ENCODE results near the gene GPX5. TPM values are rescaled to one million over a fixed set of nuclear protein-coding genes. Genes with fewer than 3 reads are reported as not detected.
A peak's percentile ranks its signal among the peaks of the same experiment; 100 is the strongest.

GPX5 gene
- total and polyA plus RNA-seq, 2 experiments from 2014 or later: not detected

- Histone ChIP-seq H3K4me1 (ENCODE audit: insufficient read depth) (peaks cover 6% of the 10 kb centered on the region), H3K27ac (ENCODE audit: low read depth) (peak overlapping the region; percentile 5)
Observed at GRCh38 chr6:28489366-28490204, 36.1 kb upstream of the GPX5 start.

More at GRCh38 chr6:28489366-28490204, 36.1 kb upstream of the GPX5 start:
- Histone ChIP-seq H3K4me3 (peak overlapping the region; percentile 69), H3F3A (replicated peaks; ENCODE audit: low read depth) (no peaks in the 10 kb centered on the region), H3K79me2 (replicated peaks; ENCODE audit: insufficient read depth) (no peaks in the 10 kb centered on the region), H2AFZ (peak overlapping the region; percentile 88), H4K20me1 (replicated peaks; ENCODE audit: insufficient read depth) (no peaks in the 10 kb centered on the region), H3K36me3 (ENCODE audit: insufficient read depth) (no peaks in the 10 kb centered on the region), H3K27me3 (ENCODE audit: insufficient read depth) (peaks cover 17% of the 10 kb centered on the region), H3K4me2 (peak overlapping the region; percentile 84), H3K9me2 (ENCODE audit: insufficient read depth) (no peaks in the 10 kb centered on the region)
- peaks cover 31% of the 10 kb centered on the region for H3K27me3 Mint-ChIP-seq (ENCODE audit: insufficient read depth, low read depth, poor library complexity)
- peak; percentile 95 for ATAC-seq
- H3K4me1 Mint-ChIP-seq: peaks cover 13% of the 10 kb centered on the region
- H3K9me3 Mint-ChIP-seq: peaks cover 2% of the 10 kb centered on the region; the same call in 2 of the 3 replicates
- peak; percentile 97 for DNase-seq (ENCODE audit: low spot score)
- peak overlapping the region; percentile 92 for H3K4me3 Mint-ChIP-seq
- H3K36me3 Mint-ChIP-seq (ENCODE audit: low read depth): peaks cover 2% of the 10 kb centered on the region; the same call in 2 of the 3 replicates
- H3K27ac Mint-ChIP-seq: peak overlapping the region; percentile 93
- TF ChIP-seq CREB1 (CRISPR knock-in tag; IDR thresholded peaks at IDR 0.05; ENCODE audit: low read depth) (peak; percentile 86), POLR2AphosphoS5 (IDR thresholded peaks at IDR 0.05; ENCODE audit: low read depth) (peak; percentile 67), CTCF (conservative IDR thresholded peaks at IDR 0.05; ENCODE audit: low read depth in 2 of 2) (no peak), REST (IDR thresholded peaks at IDR 0.05; ENCODE audit: unreplicated experiment) (no peak), EZH2 (IDR thresholded peaks at IDR 0.05; ENCODE audit: low read depth, unreplicated experiment) (no peak), JUNB (IDR thresholded peaks at IDR 0.05; ENCODE audit: unreplicated experiment) (no peak), ZNF114 (CRISPR knock-in tag; IDR thresholded peaks at IDR 0.05) (no peak), ZNF331 (CRISPR knock-in tag; IDR thresholded peaks at IDR 0.05; ENCODE audit: low read depth) (no peak), NANOG (IDR thresholded peaks at IDR 0.05; ENCODE audit: borderline replicate concordance) (no peak), ETS1 (IDR thresholded peaks at IDR 0.05) (no peak), STAT1 (IDR thresholded peaks at IDR 0.05; ENCODE audit: unreplicated experiment) (no peak), ZNF462 (CRISPR knock-in tag; IDR thresholded peaks at IDR 0.05) (no peak), EZH2phosphoT487 (IDR thresholded peaks at IDR 0.05; ENCODE audit: unreplicated experiment) (no peak)

Data from GM23338 (cell line).